HG02852 (cell line): Measurements from ENCODE around the gene COL4A6.

Experiments used
- ATAC-seq: cut with Tn5 transposase; IDR thresholded peaks from one replicate; pipeline ENCODE4 v1.9.1; 2021; ENCODE audit warnings: mild to moderate bottlenecking, moderate library complexity; ENCODE audit not compliant: unreplicated experiment

COL4A6 gene

DNA sequence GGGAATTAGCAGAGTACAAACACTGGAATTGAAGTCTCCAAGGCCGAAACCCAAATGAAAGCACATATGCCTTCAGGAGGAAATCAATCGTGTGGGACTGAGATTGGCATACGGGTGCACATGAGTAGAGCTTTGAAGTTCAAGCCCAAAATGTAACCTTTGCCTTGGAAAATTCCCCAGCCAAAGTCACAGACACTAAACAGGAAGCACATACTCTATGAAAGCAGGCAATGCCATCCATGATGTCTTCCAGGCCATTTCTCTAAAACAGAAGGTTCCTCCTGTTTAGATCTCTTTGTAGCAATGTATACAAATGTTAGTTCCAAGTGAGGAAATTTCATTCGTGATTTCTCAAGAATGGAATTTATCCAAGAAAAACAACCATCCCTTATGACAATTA lies 162.5 kb downstream of the COL4A6 start:
- no peak for ATAC-seq

DNA sequence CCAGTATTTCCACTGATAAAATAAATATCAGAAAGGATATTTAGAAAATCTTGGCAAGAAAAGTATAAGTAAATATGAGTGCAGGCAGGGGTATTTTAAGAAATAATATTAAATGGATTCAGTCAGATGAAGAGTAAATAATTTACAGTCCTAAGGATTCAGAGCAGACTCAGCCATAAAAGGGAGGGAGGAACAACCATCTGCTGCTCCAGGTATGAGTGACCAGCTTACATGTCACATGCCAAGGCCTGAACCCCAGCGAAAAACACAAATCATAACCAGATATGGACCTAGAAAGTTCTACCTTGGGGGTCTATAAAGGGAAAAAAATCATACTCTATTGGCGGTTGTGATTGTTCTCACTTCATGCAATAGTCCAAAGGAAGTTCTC lies 166.8 kb downstream of the COL4A6 start:
- ATAC-seq, result no peak

DNA sequence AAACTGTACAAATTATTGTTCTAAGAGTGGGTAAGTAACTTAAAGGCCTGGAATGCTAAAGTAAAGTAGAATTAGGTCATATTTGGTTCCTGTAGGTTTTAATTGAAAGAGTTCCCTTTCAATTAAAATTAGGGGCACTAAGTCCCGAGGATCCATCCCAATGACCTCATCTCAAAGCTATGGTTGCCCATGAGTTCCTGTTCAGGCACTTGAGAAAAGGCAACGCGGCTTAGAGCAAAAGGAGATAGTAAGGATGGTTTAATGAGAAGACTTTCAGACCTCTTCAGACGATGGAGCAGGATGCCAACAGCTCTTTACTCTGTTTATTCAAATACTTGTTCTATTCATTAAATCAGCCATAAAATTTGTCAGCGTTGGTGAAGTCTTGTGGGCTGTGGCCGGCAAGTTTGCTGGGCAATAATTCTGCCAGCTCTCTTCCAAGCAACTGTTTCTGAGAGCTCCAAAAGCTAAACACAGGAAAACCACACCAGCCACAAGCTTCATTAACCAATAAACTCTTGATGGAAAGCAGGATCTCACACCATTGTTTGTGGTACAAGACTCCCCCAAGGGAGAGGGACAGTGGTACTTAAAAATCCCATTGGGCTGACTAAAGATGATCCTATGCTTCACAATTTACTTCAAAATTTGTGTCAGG lies 167.4 kb downstream of the COL4A6 start:
- ATAC-seq, result no peak

DNA sequence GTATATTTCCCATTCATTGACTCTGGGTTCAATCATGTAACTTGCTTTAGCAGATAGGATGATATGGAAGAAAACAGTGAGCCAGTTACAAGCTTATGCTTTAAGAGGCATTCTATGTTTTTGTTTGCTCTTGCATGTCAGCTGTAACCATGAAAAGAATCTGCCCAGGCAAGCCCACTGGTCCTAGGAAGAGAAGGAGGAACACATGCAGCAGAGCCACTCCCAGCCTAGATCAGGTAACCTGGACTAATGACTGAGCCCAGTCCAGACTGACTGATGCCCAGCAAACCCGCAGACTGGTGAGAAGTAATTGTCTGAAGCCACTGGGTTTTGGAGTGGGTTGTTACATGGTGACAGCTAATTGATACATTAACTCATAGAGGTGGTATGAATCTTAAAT lies 167.9 kb downstream of the COL4A6 start:
- ATAC-seq, result no peak

DNA sequence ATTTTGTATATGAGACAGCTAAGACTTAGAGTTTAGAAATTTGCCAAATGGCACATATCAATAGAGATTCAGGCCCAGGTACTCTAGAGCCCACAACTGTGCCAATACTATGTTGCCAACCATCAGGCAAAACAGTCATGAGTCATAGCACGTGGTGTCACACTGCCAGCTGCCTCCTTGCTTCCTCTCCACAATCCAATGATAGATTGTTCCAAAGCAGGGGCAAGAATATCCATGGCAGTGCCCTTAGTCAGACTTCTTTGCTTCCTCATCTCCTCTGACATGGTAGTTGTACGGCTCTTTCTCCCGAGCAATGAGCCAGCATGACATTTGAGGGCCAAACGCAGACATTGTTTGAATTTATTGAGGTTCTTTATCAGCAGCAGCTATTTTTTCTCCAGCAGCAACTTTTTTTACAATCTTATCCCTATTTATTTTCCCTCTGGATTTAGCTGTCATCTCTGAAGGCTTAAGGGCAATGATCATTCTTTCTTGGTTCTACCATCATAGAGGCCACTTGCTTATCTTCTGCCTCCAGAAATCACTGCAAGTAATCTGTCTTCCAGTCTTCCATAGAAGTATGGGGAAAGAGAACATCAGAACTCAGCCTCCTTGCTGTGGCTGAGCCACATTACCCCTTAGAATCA lies 169.7 kb downstream of the COL4A6 start:
- ATAC-seq, result no peak

DNA sequence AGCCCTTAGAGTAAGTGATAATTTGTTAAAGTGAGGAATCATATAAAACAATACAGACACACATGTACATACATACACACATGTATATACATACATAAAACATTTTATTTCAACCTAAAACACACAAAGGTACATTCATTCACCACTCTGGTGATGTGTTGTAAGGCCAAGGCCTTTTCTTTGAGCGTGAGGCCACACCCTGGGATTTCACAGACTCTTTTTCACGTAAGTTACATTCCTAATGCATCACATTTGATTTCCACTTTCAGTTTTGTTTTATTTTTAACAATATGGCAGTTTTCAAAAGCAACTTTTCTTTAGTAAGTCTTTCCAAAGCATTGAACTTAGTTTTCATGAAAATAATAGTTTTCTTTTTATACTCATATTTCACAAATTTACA lies 170.7 kb downstream of the COL4A6 start:
- ATAC-seq, result no peak

DNA sequence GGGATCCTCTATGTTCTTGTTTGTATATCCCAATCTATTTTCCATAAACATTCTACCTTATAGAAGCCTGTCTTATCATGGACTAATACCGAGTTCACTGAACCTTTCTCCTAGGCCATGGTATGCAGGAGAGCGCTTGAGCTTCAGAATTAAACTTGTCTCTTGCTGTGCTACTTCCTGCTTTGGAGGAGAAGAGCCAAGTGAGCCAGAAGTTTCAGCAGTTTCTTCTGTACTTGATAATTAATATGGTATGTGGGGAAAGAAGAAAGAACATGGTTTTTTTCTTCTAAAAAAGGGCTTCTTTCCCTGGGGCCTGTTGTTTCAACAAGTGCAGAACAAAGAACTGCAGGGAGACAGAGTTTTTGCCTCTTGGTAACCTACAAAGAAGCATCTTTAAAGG lies 173.8 kb downstream of the COL4A6 start:
- ATAC-seq, result no peak

DNA sequence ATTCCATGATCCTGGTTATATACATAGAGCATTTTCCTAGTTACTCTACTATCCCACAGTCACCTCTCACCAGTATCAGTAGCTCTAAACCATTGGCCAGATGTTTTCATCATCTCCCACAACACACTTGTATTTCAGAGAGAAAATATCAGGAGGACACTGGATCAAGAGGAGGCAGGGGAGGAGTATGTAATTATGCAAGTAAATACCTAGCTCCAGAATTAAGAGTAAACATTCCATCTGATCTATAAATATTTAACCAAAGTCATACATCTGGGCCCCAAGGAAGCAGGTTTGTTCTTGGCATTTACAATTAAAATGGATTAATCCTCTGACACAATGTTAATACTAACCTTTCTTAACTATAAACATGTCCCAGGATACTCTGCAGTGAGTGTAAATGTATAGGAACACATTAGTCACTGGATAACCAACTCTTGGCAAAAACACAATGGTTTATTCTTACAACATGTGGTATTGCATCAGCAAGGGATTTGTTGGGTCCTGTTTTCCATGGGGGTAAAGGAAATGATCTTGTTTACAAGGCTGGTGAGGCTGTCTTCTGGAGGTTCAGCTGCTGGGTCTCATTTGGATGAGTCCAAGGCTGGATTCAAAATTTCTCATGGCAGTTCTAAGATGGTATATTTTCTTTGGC lies 176.5 kb downstream of the COL4A6 start:
- no peak for ATAC-seq

DNA sequence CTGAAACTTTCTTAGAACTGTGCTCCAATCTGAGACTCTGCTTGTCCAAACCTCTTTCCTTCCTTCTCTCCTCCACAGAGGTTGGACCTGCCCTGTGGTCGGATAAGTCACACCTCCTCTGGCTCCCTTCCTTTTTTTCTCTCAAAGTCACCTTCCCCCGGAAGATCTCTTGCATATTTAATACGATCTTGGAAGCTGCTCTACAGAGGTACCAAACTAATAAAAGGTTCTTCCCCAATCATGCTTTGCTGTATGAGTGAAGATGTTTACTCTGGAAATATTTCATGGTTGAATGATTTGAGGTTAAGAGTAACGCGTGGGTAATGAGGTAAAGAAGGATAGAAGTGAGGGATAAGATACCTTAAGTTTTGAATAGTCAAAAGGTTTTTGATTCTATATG lies 180.7 kb downstream of the COL4A6 start:
- ATAC-seq, result no peak

DNA sequence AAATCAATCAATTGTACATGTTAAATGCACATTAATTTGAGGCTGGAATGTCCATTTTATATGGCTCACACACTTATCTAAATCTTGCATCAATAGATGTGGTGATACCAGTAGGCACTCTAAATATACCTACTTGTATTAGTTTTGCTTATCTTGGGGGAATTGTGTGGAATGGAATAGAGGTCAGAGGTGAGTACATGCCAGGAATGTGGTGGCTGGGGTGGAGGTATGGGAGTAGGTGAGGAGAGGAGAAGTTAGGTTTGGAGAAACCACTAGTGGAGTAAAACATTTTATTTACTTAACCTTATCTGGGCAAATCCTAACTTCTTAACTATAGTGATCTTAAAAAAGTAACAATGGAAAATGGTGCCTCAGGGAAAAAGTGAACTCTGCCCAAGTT lies 183.6 kb downstream of the COL4A6 start:
- no peak for ATAC-seq

DNA sequence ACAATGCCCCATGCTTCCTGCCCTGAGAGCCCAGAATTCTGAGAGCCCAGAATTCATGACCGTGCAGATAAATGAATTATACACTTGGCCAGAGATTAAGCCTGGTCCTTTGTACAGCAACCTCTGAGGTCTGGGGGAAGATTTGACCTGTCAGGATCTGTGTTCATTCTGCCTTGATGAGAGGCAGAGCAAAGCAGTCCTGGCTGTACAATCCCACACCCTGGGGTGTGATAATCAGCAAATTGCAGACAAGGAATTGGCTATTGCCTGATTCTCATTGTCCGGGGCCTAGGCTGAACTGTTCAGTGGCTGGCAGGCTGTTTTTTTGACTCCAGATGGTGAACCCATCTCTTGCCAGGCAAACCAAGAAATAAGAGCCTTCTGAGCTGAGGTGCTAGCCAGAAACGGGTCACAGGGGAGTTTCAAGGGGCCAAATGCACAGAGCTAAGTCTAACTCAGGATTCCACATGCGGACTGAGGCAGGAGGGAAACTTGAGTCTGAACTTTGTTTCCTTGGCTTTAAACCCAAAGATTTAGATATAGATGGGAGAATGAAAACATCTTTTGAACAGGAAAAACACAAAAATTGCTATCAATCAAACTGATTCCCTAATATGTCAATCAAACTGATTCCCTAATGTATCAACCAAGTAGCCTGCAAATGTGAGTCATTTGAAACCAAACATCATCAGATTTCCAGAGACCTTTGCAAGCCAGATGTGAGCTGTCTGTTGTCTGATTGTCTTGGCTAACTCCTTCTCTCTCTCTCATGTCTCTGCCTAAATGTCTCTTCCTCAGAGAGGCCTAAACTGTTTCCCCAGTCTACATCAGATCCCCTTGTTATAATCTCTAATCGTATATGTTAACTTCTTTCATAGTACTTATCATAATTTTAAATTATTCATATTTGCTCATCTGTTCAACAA lies 187.3 kb downstream of the COL4A6 start:
- ATAC-seq, result no peak

DNA sequence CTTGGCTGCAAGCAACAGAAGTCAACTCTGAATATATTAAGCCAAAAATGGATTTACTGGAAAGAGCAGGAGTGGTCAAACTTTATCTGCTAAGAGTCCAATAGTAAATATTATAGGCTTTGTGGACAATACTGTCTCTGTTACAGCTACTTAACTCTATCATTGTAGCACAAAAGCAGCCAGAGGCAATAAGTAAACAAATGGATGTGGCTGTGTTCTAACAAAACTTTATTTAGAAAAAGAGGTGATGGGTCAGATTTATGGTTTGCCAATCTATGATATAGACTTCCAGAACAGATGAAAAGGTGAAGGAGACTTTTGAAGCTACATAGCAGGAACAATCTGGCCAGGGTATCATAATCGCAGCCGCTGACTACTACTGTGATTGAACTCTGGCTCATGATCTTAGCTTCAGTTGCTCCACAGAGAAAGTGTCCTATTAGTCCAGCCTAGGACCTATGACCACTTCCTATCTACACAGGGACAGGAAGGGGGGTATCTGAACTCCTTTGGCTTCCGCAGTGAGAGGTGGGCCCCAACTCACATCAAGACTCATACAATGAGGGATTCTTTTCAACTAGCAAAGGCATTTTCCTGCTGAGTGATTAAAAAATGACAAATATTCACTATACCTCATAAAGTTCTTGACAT lies 191.8 kb downstream of the COL4A6 start:
- no peak for ATAC-seq

DNA sequence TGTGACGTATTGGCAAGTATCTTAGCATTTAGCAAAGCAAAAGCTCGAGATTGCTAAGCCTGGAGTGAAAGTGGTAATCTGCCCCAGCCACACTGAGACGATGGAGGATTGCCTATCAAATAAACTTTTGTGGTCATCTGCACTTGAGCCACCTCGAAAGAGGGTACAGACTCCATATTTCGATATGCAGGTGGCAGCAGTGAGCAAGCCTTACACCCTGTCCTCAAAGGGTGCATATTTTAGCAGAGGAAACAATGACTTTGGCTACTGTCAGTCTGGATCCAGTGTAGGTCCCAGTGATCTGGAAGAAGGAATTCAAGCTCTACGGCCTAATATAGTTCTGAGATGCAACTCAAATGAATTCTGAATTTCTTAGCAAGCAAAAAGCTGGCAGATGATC lies 192.8 kb downstream of the COL4A6 start:
- ATAC-seq, result no peak

DNA sequence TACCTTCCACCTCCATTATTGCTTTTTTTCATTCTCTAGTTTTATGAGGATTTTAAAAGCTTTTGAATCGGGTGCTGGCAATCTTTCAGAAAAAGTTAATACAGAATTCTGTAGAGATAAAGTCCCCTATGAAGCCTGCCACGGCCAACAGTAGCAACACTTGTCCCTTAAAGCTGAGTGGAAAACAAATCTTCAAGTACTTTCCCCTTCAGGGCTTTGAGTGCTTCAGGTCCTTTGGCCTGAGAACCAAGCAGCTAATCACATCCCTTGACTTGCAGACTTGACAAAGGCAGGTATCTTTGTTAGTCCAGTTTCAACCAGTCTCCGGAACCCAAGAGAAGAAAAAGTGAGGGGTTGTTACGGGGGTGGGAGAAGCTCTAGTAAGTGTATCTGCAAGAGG lies 202.2 kb downstream of the COL4A6 start:
- no peak for ATAC-seq

DNA sequence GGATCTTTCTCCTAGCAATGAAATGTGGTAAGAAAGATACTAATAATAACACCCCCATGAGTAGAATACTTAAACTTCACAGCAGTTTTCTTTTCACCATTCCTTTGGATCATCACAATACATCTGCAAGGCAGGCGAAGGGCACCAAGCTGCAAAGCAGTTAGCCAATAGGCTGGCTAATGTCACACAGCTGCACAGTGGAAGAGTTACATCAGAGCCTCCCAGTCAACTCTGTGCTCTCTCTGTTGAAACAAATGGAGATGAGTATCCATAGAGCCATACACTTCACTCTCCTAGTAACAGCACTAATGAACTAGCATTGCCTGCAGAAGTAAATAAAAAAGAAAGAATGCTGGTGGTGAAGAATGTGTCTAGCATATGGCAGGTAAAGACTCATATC lies 207.6 kb downstream of the COL4A6 start:
- ATAC-seq, result no peak

DNA sequence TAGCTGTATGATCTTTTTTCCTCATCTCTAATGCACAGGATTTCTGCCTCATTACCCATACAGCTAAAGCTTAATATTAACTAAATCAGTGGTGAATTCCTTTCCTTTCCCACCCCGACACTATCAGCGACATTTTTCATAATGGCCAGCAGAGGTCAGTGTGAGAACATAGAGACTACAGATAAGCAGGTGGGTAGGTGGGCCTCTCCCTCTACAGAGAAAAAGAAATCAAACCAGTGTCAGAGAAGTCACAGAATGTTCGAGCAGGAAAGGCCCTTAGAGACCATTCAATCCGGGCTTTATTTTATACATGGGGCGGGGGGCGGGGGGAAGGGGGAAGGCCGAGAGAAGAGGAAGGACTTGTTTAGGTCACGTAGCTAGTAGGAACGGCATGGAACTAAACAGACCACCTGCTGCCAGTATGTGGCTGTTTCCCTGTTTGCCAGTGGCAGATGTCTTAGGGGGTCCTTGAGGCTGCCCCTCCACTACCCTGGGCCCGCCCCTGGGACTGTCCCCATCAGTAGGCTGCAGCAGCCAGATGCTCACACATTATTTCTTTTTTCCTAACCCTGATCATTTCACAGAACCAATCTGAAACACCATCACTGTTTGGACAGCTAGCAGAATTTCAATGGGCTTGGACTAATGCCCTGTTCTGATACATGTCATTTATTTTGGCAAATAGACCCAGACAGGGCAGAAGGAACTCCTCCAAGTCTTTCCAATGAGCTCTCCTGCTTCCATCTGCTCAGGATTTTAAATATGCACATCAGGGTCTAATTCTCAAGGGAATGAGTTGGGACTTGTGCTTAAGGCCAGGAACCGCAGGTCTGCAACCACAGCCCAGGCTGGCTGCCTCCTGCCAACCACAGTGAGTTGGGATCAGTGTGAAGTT lies 213.2 kb downstream of the COL4A6 start:
- no peak for ATAC-seq

DNA sequence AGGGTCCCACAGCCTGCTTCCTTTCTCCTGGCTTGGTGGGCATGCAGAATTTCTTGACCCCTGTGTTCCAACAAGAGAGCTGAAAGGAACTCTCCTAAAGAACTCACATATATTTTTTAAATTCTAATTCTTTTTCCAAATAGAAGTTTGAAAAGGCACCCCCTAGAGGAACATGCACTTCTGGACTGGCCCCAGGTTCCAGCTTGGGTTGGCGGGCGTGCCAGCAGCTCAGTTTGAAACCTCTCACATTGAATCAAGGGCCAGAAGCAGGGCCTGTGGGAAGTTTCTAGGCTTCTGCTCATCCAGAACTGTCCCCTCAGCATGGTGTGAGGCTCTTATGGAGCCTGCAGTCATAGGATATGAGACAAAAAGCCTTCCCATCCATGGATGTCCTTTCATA lies 214.0 kb downstream of the COL4A6 start:
- ATAC-seq, result no peak

DNA sequence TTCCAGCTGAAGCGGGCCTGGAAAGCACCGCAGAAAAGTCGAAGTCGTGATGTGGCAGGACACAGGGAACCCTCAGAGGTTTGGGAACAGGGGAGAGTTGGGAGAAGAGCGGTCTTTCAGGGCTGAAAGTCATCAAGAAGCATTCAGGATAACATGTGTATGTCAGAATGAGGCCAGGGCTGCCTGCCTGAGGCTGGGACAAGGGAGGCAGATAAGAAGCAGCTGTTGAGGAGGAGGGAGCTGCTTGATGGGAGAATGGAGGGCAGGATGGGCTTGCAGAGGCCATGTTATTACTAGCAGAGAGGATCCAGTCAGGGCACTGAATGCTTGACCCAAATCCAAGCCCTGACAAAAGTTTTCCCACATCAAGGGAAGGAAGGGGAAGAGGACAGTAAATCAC lies 214.6 kb downstream of the COL4A6 start:
- ATAC-seq, result no peak

DNA sequence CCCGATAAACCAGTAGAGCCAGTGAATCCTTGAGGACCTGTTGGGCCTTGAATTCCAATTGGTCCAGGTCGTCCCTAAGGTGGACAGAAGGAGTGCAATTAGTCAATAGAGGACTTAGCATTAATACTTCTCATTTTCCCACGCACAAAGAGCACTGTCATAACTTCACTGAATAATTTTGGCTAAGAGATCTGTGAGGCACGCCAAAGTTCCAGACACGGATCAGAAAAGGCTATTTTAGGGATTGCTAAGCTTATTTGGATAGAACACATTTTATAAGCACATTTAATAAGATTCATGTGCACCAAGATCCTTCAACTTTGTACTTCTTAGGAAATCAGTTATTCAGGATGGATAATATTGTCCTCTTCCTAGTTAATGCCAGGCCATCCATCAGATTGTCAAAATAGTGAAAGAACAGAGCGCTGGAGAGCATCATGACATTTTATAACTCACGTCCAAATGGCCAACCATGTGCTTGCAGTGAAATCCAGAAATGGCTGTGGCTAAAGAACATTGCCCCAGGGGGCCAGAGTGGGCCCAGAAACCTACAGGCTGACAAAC lies 216.8 kb downstream of the COL4A6 start:
- no peak for ATAC-seq
